HG02798 (cell line): ENCODE results near the gene ABHD16B.

ENCODE experiments used
- ATAC-seq: cut with Tn5 transposase; IDR thresholded peaks from one replicate; pipeline ENCODE4 v1.9.1; 2021; ENCODE audit warnings: mild to moderate bottlenecking; ENCODE audit not compliant: unreplicated experiment, poor library complexity

Gene ABHD16B

GRCh38 chr20:63892402-63892801, 31.1 kb downstream of the ABHD16B start:
- no peak for ATAC-seq

GRCh38 chr20:63893999-63894357, 32.7 kb downstream of the ABHD16B start:
- ATAC-seq, result no peak

- peak; percentile 95 for ATAC-seq
Measured at GRCh38 chr20:63894358-63895201, 33.3 kb downstream of the ABHD16B start, which contains the start of gene DNAJC5. DNAJC5 (plus strand) TSS chr20:63895126; CDS start chr20:63928346, 33,220 bp downstream.

GRCh38 chr20:63895202-63895951, 34.1 kb downstream of the ABHD16B start:
- ATAC-seq, result no peak

GRCh38 chr20:63895952-63896263, 34.6 kb downstream of the ABHD16B start:
- ATAC-seq, result no peak

GRCh38 chr20:63896264-63897105, 35.2 kb downstream of the ABHD16B start:
- peak; percentile 20 for ATAC-seq

GRCh38 chr20:63897978-63898561, 36.8 kb downstream of the ABHD16B start:
- ATAC-seq, result no peak

GRCh38 chr20:63898882-63899558, 37.7 kb downstream of the ABHD16B start:
- no peak for ATAC-seq

GRCh38 chr20:63900413-63900812, 39.1 kb downstream of the ABHD16B start:
- ATAC-seq, result no peak

- no peak for ATAC-seq
Measured at GRCh38 chr20:63903796-63904561, 42.7 kb downstream of the ABHD16B start.

GRCh38 chr20:63908008-63908682, 46.8 kb downstream of the ABHD16B start:
- no peak for ATAC-seq

- ATAC-seq, result no peak
Measured at GRCh38 chr20:63911176-63911575, 49.9 kb downstream of the ABHD16B start.
